Measurements from ENCODE around the gene EPSTI1. TPM values are rescaled to one million over a fixed set of nuclear protein-coding genes. Genes with fewer than 3 reads are reported as not detected.

Gene EPSTI1
- total RNA-seq, 3 donors from 2014 or later: 5.0 to 6.6 (median 5.1) TPM

DNA sequence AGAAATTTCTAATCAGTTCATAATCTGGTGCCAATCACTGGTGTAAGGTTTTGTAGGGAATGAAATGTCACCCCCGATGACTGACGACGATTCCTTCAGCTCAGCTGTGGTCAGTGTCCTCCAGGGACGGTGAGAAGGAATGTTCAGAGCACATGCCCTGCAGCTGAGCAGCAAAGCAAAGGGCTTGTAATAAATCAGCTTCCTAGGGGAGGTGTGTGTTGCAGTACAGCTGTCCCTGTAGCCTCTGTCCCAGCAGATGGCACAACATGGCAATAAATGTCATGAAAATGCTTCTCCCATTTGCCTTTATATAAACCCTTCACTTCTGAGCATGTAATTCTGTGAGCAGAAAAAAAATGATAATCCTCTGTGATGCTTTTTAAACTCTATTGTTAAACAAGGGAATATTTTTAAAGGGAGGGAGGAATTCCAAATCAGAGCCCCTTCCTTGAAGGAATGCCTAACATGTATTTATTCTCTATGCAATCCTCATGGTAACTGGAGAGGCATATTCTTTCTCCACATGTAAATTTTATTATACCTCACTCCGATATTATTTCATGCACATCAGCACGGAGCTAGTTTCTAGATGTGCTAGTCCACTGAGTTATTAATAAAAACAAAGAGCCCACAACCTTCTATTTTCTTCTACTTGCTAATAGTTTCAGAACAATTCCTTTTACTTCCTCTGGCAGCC, 108.1 kb downstream of the EPSTI1 start:
- no peaks in the 10 kb centered on the region for H3K4me1 ChIP-seq
- H3K9me3 ChIP-seq: no peaks in the 10 kb centered on the region
- no peak for DNase-seq (ENCODE audit: low spot score in 2 of 2)
- no peaks in the 10 kb centered on the region for H3K36me3 ChIP-seq
- intact Hi-C loops (cut with DNase I; ENCODE audit: low total_unique reads): no loop called here
- TF ChIP-seq POLR2A (IDR thresholded peaks at IDR 0.05) (no peak), POLR2AphosphoS5 (IDR thresholded peaks at IDR 0.05) (no peak), CTCF (IDR thresholded peaks at IDR 0.05) (no peak)
- H3K27me3 ChIP-seq: no peaks in the 10 kb centered on the region
- no peak overlapping the region for H3K27ac ChIP-seq
- H3K4me3 ChIP-seq: no peak overlapping the region

- Histone ChIP-seq H3K9me3 (no peaks in the 10 kb centered on the region), H3K27ac (no peak overlapping the region), H3K36me3 (no peaks in the 10 kb centered on the region), H3K27me3 (no peaks in the 10 kb centered on the region), H3K4me3 (no peak overlapping the region), H3K4me1 (no peaks in the 10 kb centered on the region)
- intact Hi-C loops (cut with DNase I; ENCODE audit: low total_unique reads): no loop called here
- no peak for TF ChIP-seq POLR2AphosphoS5 (IDR thresholded peaks at IDR 0.05)
- TF ChIP-seq POLR2A (IDR thresholded peaks at IDR 0.05): no peak
- TF ChIP-seq CTCF (IDR thresholded peaks at IDR 0.05): no peak
- no peak for DNase-seq (ENCODE audit: low spot score in 2 of 2)
Observed at GRCh38 chr13:42883142-42883541, 108.9 kb downstream of the EPSTI1 start.

- Histone ChIP-seq H3K27ac (no peak overlapping the region), H3K4me1 (no peaks in the 10 kb centered on the region), H3K4me3 (peak overlapping the region in 2 of 3 donors; percentile 18 to 49), H3K9me3 (no peaks in the 10 kb centered on the region), H3K36me3 (no peaks in the 10 kb centered on the region), H3K27me3 (no peaks in the 10 kb centered on the region)
- TF ChIP-seq POLR2AphosphoS5 (IDR thresholded peaks at IDR 0.05) (no peak), POLR2A (IDR thresholded peaks at IDR 0.05) (no peak), CTCF (IDR thresholded peaks at IDR 0.05) (no peak)
- DNase-seq (ENCODE audit: low spot score in 2 of 2): no peak
- intact Hi-C loops (cut with DNase I; ENCODE audit: low total_unique reads): no loop called here
Observed at GRCh38 chr13:42880056-42880605, 111.9 kb downstream of the EPSTI1 start.

- H3K4me1 ChIP-seq: no peaks in the 10 kb centered on the region
- H3K4me3 ChIP-seq: no peak overlapping the region
- DNase-seq (ENCODE audit: low spot score in 2 of 2): no peak
- H3K36me3 ChIP-seq: no peaks in the 10 kb centered on the region
- H3K27ac ChIP-seq: no peak overlapping the region
- intact Hi-C loops (cut with DNase I; ENCODE audit: low total_unique reads): no loop called here
- H3K9me3 ChIP-seq: no peaks in the 10 kb centered on the region
- no peak for TF ChIP-seq POLR2AphosphoS5 (IDR thresholded peaks at IDR 0.05)
- no peak for TF ChIP-seq CTCF (IDR thresholded peaks at IDR 0.05)
- no peak for TF ChIP-seq POLR2A (IDR thresholded peaks at IDR 0.05)
- no peaks in the 10 kb centered on the region for H3K27me3 ChIP-seq
Observed at GRCh38 chr13:42878721-42879120, 113.3 kb downstream of the EPSTI1 start.

- Histone ChIP-seq H3K9me3 (no peaks in the 10 kb centered on the region), H3K4me1 (no peaks in the 10 kb centered on the region), H3K27ac (peak overlapping the region in 1 of 2 donors; percentile 0), H3K4me3 (no peak overlapping the region), H3K36me3 (no peaks in the 10 kb centered on the region), H3K27me3 (no peaks in the 10 kb centered on the region)
- TF ChIP-seq POLR2AphosphoS5 (IDR thresholded peaks at IDR 0.05) (no peak), POLR2A (IDR thresholded peaks at IDR 0.05) (no peak), CTCF (IDR thresholded peaks at IDR 0.05) (no peak)
- no peak for DNase-seq (ENCODE audit: low spot score in 2 of 2)
- intact Hi-C loops (cut with DNase I; ENCODE audit: low total_unique reads): no loop called here
Observed at GRCh38 chr13:42876887-42877545, 115.0 kb downstream of the EPSTI1 start.

Measured in breast epithelium (tissue), 4 donors.